ENCODE results near the gene HES7.
A peak's percentile ranks its signal among the peaks of the same experiment; 100 is the strongest.
"Not testable (repeated sequence)": the region's sequence is repeated elsewhere in the genome, so short reads cannot be mapped to it uniquely, and the experiment has no call there.

HES7 gene

DNA sequence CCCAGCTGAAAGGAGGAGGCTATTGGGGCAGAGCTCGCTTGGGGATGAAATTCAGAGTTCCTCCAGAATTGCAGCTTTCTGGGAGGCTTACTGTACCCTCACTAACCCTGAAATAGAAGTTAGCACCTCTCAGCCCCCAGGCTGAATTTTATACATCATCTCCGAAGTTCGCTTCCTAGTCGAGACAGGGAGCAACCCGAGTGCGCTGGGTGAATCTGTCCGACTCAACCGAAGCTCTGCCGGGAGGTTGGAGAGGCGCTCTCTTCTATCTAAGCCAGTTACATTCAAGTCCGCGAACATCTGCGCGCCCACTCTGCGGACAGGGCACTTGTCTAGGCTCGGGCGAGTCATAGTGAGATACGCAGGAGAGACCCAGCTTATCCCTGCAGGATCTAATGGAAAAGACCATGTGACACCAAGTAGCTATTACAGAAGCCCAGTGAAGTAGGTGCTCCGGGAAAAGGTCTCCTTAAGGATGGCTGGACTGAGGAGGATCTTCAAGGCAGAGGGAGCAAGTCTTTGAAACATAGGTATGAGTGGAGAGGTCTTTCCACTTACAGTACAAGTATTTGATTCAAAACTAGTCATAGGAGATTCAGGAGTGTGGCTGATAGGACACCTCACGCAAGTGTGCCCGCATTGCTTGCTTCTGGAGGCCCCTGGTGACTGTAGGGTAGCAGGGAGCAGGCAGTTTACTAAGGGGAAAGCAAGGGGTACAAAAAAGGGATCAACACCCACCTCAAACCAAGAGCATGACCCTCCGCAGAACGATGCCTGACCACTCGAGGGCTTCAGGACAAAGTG, 646 bp upstream of the HES7 start:
- peak in 1 of 3 donors; percentile 19 for DNase-seq (ENCODE audit: low read depth in 3 of 3, low spot score in 1 of 3)

DNA sequence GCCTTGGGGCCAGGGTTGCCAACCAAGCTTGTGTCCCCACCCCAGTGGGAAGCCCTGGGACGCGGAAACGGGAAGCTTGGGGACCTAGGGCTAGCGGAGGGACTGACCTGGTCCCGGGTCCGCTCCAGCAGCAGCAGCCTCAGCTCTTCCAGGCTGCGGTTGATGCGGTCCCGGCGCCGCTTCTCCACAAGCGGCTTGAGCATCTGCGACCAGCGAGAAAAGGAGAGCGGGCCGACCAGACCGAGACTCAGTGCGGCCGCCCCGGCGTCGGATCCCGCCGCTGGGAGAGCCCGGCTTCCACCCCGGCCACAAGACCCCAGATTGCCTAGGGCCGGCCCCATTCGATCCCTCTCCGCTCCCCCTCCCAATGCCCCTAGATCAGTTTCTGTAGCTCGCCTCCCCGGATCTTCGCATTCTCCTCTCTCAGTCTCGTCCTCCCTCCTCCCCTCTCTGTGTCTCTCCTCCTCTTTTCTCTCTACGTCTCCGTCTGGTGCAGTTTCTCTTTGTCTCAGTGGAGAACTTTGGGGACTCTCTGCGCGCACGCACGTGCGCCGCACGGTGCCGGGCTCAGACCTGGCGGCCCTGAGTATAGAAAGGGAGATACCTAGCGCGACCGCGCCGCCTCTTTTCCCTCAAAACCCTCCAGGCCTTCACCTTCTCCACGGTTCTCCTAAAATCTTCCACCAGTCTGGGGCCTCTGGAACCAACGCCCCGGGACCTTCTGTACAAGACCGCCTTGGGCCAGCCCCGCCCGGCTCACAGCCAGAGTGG, 797 bp downstream of the HES7 start:
- peak in 1 of 3 donors; percentile 28 for DNase-seq (ENCODE audit: low read depth in 3 of 3, low spot score in 1 of 3)

DNA sequence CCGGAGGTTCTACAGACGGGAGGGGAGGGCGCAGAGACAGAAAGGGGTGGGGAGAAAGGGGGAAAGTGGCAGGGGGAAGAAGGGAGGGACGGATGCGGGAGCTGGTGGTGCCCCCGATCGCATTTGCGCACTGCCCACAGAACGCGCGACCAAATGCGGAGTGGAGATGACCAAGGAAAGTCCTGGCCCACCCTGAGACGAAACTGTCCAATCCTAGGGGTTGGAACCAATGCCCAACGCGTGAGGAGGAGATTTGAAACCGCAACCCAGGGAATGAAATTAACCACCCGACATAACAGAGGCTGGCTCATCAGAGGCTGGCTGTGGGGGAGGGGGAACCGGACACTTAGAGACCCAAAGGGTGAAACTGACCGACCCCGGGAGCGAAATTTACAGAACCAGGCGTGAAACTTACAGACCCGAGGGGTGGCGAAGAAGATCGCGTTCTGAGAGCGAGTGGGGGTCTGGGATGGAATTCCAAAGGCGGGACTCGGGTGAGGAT, 1.4 kb downstream of the HES7 start:
- DNase-seq (ENCODE audit: low read depth in 3 of 3, low spot score in 1 of 3): no peak

DNA sequence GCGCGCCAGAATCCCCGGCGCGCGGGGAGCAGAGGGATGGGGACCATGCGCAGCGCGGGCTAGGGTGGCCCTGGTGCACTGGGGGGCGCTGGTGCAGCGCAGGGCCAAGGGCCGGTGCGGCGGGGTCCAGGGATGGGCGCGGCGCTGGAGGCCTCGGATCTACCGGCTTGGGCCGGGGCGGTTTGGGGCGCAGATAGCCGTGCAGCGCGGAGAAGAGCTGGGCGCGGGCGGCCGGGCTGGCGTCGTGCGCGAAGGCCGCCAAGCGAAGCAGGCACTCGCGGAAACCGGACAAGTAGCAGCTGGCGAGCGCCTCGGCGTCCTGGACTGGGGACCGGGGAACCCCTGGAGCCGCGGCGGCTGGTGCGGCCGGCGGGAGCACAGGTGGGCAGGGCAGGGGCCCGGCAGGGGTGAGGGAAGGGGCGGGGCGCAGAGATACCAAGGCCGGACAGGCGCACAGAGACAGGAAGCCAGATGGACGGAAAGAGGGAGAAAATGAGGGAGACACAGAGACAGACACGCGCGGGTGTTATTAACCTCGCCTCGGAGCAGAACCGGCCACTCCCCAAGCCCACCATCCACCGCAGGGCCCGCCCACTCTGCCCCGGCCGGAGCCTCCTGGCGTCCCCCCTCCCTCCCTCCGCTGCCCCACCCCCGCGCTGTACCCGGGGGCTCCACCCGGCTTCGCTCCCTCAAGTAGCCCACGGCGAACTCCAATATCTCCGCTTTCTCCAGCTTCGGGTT, 2.1 kb downstream of the HES7 start:
- peak in 1 of 3 donors; percentile 35 for DNase-seq (ENCODE audit: low read depth in 3 of 3, low spot score in 1 of 3)

DNA sequence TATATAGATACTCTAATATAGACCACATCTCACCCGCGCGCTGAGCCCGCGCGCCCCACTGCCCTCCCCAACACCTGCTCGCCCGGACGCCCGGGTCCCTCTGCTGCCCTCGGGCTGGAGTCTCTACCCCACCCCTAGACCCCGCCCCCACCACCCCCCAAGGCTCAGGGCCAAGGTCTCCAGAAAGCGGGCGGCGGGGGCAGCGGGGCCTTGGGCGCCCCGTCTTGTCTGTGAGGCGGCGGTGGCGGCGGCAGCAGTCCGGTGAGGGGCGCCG, 2.6 kb downstream of the HES7 start:
- DNase-seq (ENCODE audit: low read depth in 3 of 3, low spot score in 1 of 3): no peak

DNA sequence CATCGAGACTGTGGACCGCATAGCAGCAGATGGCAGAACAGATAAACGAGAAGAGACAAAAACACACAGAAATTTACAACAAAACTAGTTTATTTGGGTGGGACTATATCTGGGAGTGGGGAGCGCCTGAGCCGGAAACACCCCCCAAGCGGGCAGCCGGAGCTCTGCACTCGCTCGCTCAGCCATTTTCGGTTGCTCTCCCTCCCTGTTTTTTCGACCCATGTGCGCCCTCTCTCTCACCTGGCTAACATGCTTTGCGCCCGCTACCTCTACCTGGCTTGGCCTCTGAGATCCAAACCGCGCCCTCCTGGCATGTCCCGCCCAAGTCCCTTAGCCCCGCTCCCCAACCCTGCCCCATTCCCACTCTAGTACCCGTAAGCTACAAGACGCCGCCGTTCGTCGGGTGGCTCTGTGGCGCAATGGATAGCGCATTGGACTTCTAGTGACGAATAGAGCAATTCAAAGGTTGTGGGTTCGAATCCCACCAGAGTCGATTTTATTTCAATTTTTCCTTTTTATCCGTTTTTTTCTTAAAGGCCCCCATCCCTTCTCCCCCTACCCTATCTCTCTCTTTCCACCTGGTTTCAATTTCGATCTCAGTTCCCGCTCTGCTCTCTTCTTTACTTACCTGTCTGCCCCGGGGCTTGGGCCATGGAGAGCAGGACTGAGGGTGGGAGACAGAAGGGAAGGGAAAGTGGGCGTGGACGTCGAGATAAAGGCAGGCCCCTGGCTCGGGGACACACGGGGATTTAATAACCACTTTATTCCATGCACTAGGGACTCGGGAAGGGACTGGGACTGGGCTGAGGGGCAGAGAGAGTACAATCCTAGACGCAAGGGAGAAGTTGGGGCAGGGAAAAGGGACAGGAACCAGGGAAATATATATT, 3.1 kb downstream of the HES7 start:
- peak in 1 of 3 donors; percentile 77 for DNase-seq (ENCODE audit: low read depth in 3 of 3, low spot score in 1 of 3)

DNA sequence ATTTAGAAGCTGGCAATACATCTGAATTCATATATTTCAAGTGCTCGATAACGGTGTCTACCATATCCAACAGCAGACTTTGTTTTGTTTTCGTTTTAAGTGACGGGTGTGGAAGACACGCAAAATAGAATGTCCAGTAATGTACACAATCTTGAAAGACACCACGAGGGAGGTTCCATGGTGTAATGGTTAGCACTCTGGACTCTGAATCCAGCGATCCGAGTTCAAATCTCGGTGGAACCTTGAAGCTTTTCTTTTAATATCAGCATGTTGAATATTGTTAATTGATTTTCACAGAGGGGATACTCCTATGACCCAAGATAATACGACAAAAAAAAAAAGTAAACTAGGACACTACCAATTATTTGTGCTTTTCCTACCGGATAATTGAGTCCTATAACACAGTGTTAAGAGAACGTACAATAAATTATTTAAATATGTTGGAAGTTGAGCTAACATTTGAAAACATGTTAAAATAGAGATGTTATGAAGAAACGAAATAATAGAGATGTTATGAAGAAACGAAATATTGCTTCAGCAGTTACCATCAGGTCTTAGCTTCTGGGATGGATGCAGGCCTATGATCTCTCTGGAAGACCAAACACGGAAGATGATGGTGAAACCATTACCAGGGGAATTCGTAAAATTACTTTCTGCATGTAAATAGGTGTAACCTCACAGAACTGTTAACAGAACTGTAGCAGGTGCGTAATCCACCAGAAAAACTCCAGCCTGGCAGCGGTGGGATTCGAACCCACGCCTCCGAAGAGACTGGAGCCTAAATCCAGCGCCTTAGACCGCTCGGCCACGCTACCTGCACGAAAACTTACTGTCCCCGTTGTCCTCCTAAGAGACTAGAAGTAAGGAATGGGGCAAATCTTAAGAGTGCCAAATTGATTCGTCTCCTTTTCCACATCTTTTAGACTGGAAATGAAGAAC, 4.1 kb downstream of the HES7 start:
- peak; percentile 48 to 83 (median 70) for DNase-seq (ENCODE audit: low read depth in 3 of 3, low spot score in 1 of 3)

DNA sequence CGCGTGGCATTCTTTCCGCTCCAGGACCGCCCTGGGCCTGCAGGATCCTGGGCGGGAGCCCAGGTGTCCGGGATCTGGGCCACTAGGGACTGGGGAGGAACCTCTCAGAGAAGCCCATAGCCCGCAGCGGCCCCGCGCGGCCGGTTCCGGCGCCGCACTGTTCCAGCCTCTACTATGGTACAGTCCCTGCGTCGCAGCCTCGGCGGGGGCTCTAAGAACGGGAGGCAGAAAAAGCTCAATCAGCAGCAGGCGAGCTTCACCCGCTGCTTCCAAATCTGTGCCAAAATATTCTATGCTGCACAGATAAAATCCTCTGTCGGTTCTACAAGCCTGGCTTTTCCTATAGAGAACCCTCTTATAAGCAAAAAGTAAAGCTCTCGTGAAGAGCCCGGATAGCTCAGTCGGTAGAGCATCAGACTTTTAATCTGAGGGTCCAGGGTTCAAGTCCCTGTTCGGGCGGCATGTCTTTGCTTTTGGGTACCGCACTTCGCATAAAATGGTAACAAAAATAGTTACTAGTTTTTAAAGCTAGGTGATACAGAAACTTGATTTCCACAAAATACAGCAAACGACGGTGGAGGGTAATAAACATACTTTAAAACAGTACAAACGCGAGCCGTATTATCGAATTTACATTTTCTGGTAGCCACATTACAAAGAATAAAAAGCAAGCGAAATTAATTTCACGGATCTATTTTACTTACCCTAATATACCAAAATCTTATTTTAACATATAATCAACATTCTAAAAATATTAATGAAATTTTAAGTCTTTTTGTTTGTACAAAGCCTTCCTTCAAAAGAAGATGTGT, 4.9 kb downstream of the HES7 start:
- DNase-seq (ENCODE audit: low read depth in 3 of 3, low spot score in 1 of 3): peak; percentile 50 to 76 (median 70)

DNA sequence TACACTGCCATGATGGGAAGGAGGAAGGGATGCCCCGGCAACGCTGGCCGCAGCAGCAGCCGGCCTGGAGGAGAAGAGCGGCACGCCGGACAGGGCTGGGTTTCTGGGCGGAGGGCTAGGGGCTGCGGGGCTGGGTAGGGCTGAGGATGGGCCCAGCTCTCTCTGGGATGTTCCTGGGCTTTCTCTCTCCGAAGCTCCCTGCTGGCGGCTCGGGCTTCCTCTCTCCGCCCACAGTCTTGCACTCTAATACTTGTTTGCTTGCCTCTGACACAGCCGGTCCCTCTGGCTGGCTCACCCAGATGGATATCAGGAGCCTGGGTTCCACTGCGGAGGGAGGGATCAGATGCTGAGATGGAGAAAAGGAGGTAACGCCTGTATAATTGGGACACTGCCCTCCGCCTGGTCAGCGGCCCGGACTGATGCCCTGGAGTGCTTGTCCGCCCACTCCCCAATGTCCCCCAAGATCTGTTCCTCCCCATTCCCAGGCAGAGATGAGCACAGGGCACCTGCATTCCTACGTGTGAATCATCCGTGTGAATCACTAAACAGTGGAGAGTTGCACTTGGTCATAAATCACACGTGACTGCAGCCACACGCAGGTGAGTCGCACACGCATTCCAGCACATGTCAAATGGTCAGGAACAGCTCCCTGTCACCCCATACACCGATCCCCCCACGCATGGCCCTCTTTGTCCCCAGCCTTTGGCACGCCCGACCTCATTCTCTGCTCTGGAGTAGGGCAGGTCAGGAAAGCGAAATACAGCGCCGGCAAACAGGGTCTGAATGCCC, 5.7 kb downstream of the HES7 start, which contains the start of gene ALOXE3:
ALOXE3 (minus strand) TSS at position 535 of the 789 bp plus-strand sequence; CDS start at position 11, 524 bp downstream.
- DNase-seq (ENCODE audit: low read depth in 3 of 3, low spot score in 1 of 3): no peak

DNA sequence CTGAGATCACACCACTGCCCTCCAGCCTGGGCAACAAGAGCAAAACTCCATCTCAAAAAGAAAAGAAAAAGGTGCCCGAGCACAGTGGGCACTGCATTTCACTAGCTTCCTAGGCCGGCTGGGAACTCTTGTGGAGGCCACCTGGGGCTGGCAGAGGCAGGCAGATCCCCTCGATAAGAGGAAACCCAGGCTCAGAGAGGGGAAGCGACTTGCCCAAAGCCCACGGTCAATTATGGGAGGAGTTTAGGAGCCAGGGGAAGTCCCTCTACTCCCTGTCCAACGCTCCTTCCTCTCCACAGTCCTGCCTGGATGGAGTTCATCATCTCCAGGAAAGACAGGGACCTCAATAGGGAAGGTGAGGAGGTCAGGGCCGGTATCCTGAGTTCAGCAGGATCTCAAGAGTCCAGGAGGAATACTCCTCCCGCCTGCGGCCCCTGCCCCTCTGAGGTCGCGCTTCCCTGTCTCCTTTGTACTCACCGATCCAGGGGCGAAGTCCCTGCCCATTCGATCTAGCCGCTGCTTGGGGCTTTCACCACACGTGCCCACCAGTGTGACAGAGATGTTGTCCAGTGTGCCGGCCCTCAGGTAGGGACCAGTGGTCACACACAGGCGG, 6.4 kb downstream of the HES7 start:
- no peak for DNase-seq (ENCODE audit: low read depth in 3 of 3, low spot score in 1 of 3)

DNA sequence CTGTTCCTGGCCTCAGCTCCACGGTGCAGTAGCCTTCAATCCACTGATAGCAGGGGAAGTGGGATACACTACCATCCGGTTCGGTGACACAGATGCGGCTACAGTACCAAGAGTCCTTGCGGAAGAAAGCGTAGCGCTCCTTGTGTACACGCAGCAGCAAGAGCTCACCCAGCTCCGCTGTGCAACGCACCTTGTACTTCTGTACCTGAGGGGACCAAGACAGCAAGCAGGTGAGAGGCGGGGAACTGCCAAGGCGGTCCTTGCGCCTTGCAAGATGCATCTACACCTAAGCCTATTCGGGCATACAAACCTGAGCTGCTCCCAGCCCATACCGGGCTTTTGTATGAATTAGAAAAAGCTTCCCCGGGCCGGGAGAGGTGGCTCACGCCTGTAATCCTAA, 7.1 kb downstream of the HES7 start:
- DNase-seq (ENCODE audit: low read depth in 3 of 3, low spot score in 1 of 3): no peak

DNA sequence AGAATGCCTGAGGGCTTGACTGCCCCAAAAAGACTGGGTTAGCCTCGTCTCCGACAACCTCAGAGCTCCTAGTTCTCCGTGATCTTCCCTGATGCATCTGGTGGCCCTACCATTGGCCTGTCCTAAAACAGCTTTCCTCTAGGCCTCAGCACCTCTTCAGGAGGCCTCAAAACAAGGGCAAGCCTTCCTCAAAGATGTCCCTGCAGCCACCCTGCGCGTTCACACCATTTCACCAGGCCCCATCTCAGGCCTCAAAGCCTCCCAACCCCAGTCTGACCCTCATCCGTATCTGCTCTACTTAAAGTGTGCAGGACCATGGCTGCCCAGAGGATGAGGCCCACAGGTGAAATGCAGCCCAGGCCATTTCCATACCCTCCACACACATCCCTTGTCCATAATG, 13.0 kb downstream of the HES7 start:
- no peak for DNase-seq (ENCODE audit: low read depth in 3 of 3, low spot score in 1 of 3)

DNA sequence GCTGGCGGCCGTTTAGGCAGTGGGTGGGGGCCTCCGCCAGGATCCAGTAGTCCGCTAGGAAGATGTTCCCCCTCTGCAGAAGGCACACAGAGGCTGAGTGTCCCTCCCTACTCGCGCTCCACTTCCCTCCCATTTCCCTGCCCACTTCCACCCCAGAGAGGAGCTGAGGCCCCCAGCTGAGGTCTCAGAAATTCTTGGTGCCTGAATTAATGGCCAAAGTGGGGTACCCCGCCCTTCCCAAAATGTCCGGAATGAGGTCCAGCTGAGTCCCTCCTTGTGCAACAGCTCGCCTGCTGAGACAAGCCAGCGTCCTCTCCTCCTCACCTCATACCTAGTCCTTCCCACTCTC, 13.5 kb downstream of the HES7 start:
- no peak for DNase-seq (ENCODE audit: low read depth in 3 of 3, low spot score in 1 of 3)

DNA sequence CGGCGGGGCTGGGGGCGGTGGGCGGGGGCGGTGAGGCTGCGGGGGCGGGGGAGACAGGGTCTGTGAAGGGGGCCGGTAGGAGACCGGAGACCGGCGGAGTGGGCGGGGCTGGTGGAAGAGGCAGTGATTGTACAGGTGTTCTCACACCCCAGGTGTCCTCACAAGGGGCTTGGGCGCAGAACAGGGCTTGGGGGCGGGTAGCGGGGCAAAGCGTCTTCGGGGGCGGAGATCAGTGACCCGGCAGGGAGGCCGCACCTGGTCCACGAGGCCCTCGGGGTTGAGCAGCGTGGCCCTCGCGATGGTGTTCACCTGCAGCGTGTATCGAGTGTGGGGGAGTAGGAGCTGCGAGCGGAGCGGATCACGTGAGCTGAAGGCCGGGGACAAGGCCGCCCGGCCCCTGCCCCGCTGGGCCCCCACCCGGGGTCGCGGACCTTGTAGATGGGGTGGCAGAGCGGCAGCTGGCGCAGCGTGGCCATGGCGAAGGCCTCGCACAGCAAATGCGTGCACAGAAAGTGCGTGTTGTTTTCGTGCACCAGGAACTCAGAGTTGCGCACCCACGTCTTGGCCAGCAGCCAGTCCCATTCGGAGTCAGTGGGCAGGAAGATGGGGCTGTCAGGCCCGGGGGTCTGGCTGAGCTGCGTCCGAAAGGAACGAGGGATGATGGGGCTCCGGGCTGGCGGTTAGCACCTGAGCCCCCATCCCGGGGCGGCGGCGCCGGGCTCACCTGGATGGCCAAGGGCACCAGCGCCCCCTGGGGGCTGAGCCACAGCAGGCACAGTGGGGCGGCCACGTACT, 14.0 kb downstream of the HES7 start:
- peak; percentile 52 to 76 (median 65) for DNase-seq (ENCODE audit: low read depth in 3 of 3, low spot score in 1 of 3)

DNA sequence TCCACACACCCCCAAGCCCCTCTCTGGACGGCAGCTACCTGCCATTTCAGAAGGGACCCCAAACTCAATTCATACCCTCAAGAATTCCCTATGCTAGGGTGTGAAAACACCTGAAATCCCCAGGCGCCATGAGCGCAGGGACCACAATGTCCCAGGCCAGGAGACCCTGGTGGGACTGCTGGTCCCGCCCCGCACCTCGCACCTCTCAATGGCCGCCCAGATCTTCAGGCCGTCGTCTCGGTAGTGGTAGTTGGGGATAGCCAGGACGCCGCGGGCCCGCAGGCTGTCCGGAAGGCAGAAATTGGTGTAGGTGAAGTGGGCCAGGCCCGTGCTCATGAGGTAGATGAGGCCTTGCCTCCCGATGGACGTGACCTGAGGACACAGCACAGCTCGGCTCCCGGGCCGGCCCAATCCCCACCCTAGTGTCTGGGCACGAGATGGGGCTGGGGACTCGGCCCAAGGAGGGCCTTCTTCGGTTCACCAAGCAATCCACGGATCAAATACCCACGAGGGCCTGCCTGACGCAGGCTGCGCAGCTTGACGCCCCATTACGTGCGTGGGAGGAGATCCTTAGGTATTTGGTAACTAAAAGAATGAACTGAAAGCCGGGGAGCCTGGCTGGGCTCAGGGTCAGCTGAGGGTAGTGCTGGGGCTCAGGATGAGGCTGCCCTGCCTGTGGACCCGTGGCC, 14.8 kb downstream of the HES7 start:
- DNase-seq (ENCODE audit: low read depth in 3 of 3, low spot score in 1 of 3): no peak

DNA sequence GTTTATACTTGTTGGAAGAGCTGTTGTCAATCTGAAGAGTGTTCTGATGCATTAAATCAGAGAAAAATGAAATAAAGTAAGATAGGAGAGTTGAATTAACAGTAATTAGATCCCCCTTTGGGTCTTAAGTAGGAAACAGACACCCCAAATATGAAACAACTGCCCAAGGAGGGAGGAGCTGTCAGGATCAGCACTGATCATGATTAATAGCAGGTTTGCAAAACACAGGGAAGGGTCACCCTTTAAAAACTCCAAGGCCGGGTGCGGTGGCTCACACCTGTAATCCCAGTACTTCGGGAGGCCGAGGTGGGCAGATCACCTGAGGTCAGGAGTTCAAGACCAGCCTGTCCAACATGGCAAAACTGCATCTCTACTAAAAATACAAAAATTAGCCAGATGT, 16.9 kb downstream of the HES7 start:
- DNase-seq (ENCODE audit: low read depth in 3 of 3, low spot score in 1 of 3): not testable (repeated sequence)
